Caco-2 (cell line): ENCODE results near the gene PRAMEF27. TPM values are rescaled to one million over a fixed set of nuclear protein-coding genes. Genes with fewer than 3 reads are reported as not detected.

Source experiments
- total RNA-seq: library from RNA; stranded (reverse); gene quantifications from 2 replicates; pipeline ENCODE4 v1.2.3, GENCODE V29; 2022

The PRAMEF27 gene
- total RNA-seq, 1 experiment from 2014 or later, result not detected

Other genes starting within 250 kb of the PRAMEF27 start
- not detected in 2 replicates for gene PRAMEF11, start 225.2 kb downstream of the PRAMEF27 start, total RNA-seq
- not detected in 2 replicates for gene HNRNPCL1, start 207.9 kb downstream of the PRAMEF27 start, total RNA-seq
- not detected in 2 replicates for gene PRAMEF2, start 199.5 kb downstream of the PRAMEF27 start, total RNA-seq
- not detected in 2 replicates for gene PRAMEF4, start 170.4 kb downstream of the PRAMEF27 start, total RNA-seq
- 1.9 and 2.1 TPM in 2 replicates for gene PRAMEF10, start 158.3 kb downstream of the PRAMEF27 start, total RNA-seq
- gene PRAMEF7, start 140.0 kb downstream of the PRAMEF27 start, total RNA-seq, result not detected in 2 replicates
- gene PRAMEF6, start 109.0 kb downstream of the PRAMEF27 start, total RNA-seq, result not detected in 2 replicates
- not detected in 2 replicates for gene HNRNPCL3, start 4.2 kb upstream of the PRAMEF27 start, total RNA-seq
- not detected in 2 replicates for gene PRAMEF25, start 14.2 kb upstream of the PRAMEF27 start, total RNA-seq
- gene HNRNPCL2, start 60.3 kb upstream of the PRAMEF27 start, total RNA-seq, result not detected in 2 replicates
- not detected in 2 replicates for gene PRAMEF26, start 99.4 kb upstream of the PRAMEF27 start, total RNA-seq
- gene HNRNPCL4, start 109.1 kb upstream of the PRAMEF27 start, total RNA-seq, result not detected in 2 replicates
- gene PRAMEF9, start 115.3 kb upstream of the PRAMEF27 start, total RNA-seq, result not detected in 2 replicates
- gene PRAMEF13, start 144.8 kb upstream of the PRAMEF27 start, total RNA-seq, result not detected in 2 replicates
- not detected in 2 replicates for gene PRAMEF18, start 169.6 kb upstream of the PRAMEF27 start, total RNA-seq
- gene PRAMEF5, start 197.6 kb upstream of the PRAMEF27 start, total RNA-seq, result not detected in 2 replicates
- not detected in 2 replicates for gene PRAMEF8, start 228.6 kb upstream of the PRAMEF27 start, total RNA-seq
- gene PRAMEF33, start 247.0 kb upstream of the PRAMEF27 start, total RNA-seq, result 0.23 and 0.49 TPM in 2 replicates